GM18867 (cell line): ENCODE results near the gene NCAPG2.

ENCODE experiments used
- ATAC-seq: cut with Tn5 transposase; IDR thresholded peaks from one replicate; pipeline ENCODE4 v1.9.1; 2021; ENCODE audit warnings: mild to moderate bottlenecking, moderate library complexity; ENCODE audit not compliant: unreplicated experiment

NCAPG2 gene

GRCh38 chr7:158583143-158583542, 121.5 kb downstream of the NCAPG2 start:
- ATAC-seq = no peak

- ATAC-seq = no peak
Measured at GRCh38 chr7:158582089-158582456, 122.5 kb downstream of the NCAPG2 start.

- ATAC-seq = no peak
Measured at GRCh38 chr7:158581440-158582088, 123.0 kb downstream of the NCAPG2 start.
